HG03060 (cell line): ENCODE data around the gene ROBO4.
A peak's percentile ranks its signal among the peaks of the same experiment; 100 is the strongest.

Experiments used
- ATAC-seq: cut with Tn5 transposase; IDR thresholded peaks from one replicate; pipeline ENCODE4 v1.9.1; 2021; ENCODE audit warnings: low read depth, moderate number of reproducible peaks; ENCODE audit not compliant: unreplicated experiment

ROBO4 gene

GRCh38 chr11:124897674-124898262 is at the start of gene ROBO4:
Gene ROBO4, minus strand, starts transcription at chr11:124897865. Its CDS starts 70 bp downstream, at chr11:124897795.
- no peak for ATAC-seq

- ATAC-seq = no peak
These were observed 49.1 kb upstream of the ROBO4 start for GRCh38 chr11:124946735-124947141.

- no peak for ATAC-seq
These were observed 48.2 kb upstream of the ROBO4 start for GRCh38 chr11:124945826-124946225.

- ATAC-seq = no peak
These were observed 46.9 kb upstream of the ROBO4 start for GRCh38 chr11:124944565-124944964.

- no peak for ATAC-seq
These were observed 46.1 kb upstream of the ROBO4 start for GRCh38 chr11:124943741-124944140.

GRCh38 chr11:124943254-124943616 is 45.6 kb upstream of the ROBO4 start:
- no peak for ATAC-seq

GRCh38 chr11:124942466-124943253 is 45.0 kb upstream of the ROBO4 start:
- ATAC-seq = no peak

- ATAC-seq = no peak
These were observed 44.0 kb upstream of the ROBO4 start for GRCh38 chr11:124941703-124942102.

GRCh38 chr11:124938970-124939369 is 41.3 kb upstream of the ROBO4 start:
- no peak for ATAC-seq

- ATAC-seq = no peak
These were observed 40.6 kb upstream of the ROBO4 start for GRCh38 chr11:124938206-124938765.

- no peak for ATAC-seq
These were observed 39.8 kb upstream of the ROBO4 start for GRCh38 chr11:124937336-124937935.

- ATAC-seq = no peak
These were observed 38.2 kb upstream of the ROBO4 start, which contains the start of gene HEPACAM for GRCh38 chr11:124935548-124936514. Gene HEPACAM, minus strand, starts transcription at chr11:124936047. Its CDS starts 41 bp downstream, at chr11:124936006.

GRCh38 chr11:124934862-124935547 is 37.3 kb upstream of the ROBO4 start:
- ATAC-seq = no peak

- peak; percentile 69 for ATAC-seq
These were observed 33.1 kb upstream of the ROBO4 start for GRCh38 chr11:124930799-124931198.

- no peak for ATAC-seq
These were observed 31.4 kb upstream of the ROBO4 start for GRCh38 chr11:124928942-124929665.

GRCh38 chr11:124923296-124923695 is 25.6 kb upstream of the ROBO4 start:
- no peak for ATAC-seq

- no peak for ATAC-seq
These were observed 25.2 kb upstream of the ROBO4 start for GRCh38 chr11:124922831-124923230.

GRCh38 chr11:124920870-124921609 is 23.4 kb upstream of the ROBO4 start:
- ATAC-seq = no peak
